Measurements from ENCODE around the gene FBXO42.

DNA sequence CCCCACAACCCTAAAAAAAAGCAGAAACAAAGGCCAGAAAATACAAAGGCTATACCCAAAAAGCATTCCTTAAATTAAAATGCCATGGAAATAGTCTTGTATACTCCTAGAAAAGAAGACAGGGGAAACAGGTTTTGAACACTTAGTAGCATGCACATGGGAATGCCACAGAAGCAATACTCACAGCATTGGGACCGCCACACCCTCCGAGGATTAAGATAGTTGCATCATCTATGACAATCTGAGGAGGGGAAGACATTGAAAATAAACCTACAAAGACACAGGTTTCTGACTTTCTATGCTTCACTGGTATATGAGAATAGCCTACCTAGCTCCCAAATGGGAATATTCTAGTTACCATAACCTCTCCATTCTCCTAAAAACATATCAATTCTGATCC, 99.4 kb downstream of the FBXO42 start:
- TF ChIP-seq CTCF (conservative IDR thresholded peaks at IDR 0.05) = no peak
- no peak for TF ChIP-seq EZH2 (IDR thresholded peaks at IDR 0.05; ENCODE audit: low read depth)

Measured in PC-9 (cell line).